Neuronal stem cell (in vitro differentiated cells): ENCODE measurements around the gene RALGAPA1.

Source experiments
- DNase-seq: peaks from one replicate; pipeline ENCODE4 v3.0.0-alpha.2; 2013; ENCODE audit warnings: low spot score
- H2AFZ ChIP-seq: one replicate; pipeline ENCODE4 v1.6.1; 2013; ENCODE audit warnings: mild to moderate bottlenecking, low read length, inconsistent platforms
- H2AK5ac ChIP-seq: 2 replicates; pipeline ENCODE4 v1.6.1; 2013; ENCODE audit warnings: low read depth, mild to moderate bottlenecking, inconsistent platforms, low read length, moderate library complexity, mixed read lengths
- H2BK120ac ChIP-seq: 2 replicates; pipeline ENCODE4 v1.6.1; 2013; ENCODE audit warnings: low read depth, mild to moderate bottlenecking, inconsistent platforms, low read length, moderate library complexity, mixed read lengths
- H2BK12ac ChIP-seq: one replicate; pipeline ENCODE4 v1.6.1; 2013; ENCODE audit warnings: low read length, inconsistent platforms
- H2BK15ac ChIP-seq: 2 replicates; pipeline ENCODE4 v1.6.1; 2013; ENCODE audit warnings: mild to moderate bottlenecking, low read length, inconsistent platforms, mixed read lengths
- H2BK5ac ChIP-seq: one replicate; pipeline ENCODE4 v1.6.1; 2013; ENCODE audit warnings: inconsistent platforms, mild to moderate bottlenecking, low read length, moderate library complexity
- H3K14ac ChIP-seq: one replicate; pipeline ENCODE4 v1.6.1; 2013; ENCODE audit warnings: low read length, inconsistent platforms
- H3K18ac ChIP-seq: 2 replicates; pipeline ENCODE4 v1.6.1; 2013; ENCODE audit warnings: low read length, inconsistent platforms
- H3K23ac ChIP-seq: 2 replicates; pipeline ENCODE4 v1.6.1; 2013; ENCODE audit warnings: low read depth, mild to moderate bottlenecking, mixed read lengths, low read length, inconsistent platforms; ENCODE audit not compliant: poor library complexity
- H3K27ac ChIP-seq: replicated peaks from 3 replicates; pipeline ENCODE4 v1.5.1; 2013; ENCODE audit warnings: low read length, inconsistent platforms
- H3K27me3 ChIP-seq, 3 experiments: 2 replicates each; pipeline ENCODE4 v1.6.1; 2013; ENCODE audit warnings: low read length in 3 of 3, mild to moderate bottlenecking in 2 of 3, inconsistent platforms in 1 of 3, low read depth in 1 of 3, mixed read lengths in 1 of 3, moderate library complexity in 1 of 3; ENCODE audit not compliant: control insufficient read depth in 3 of 3, insufficient read depth in 3 of 3
- H3K36me3 ChIP-seq, 2 donors: replicated peaks in 1 of 2; 2 replicates each; pipeline ENCODE4 v1.6.1; 2013; ENCODE audit warnings: low read length in 2 of 2; ENCODE audit not compliant: control insufficient read depth in 2 of 2, insufficient read depth in 2 of 2
- H3K4ac ChIP-seq: 2 replicates; pipeline ENCODE4 v1.6.1; 2013; ENCODE audit warnings: inconsistent platforms, mild to moderate bottlenecking, low read length, moderate library complexity
- H3K4me1 ChIP-seq, 2 donors: 1 replicate in 1 of 2; 2 replicates in 1 of 2; pipeline ENCODE4 v1.6.1; 2013; ENCODE audit warnings: low read length in 2 of 2, low read depth in 1 of 2; ENCODE audit not compliant: control insufficient read depth in 2 of 2, insufficient read depth in 1 of 2
- H3K4me2 ChIP-seq: one replicate; pipeline ENCODE4 v1.6.1; 2013; ENCODE audit warnings: mild to moderate bottlenecking, low read length, inconsistent platforms; ENCODE audit not compliant: insufficient read depth, poor library complexity, severe bottlenecking
- H3K4me3 ChIP-seq, 2 donors: 2 replicates each; pipeline ENCODE4 v1.5.1; 2013; ENCODE audit warnings: low read length in 2 of 2, mild to moderate bottlenecking in 2 of 2, inconsistent platforms in 1 of 2, moderate library complexity in 1 of 2
- H3K79me1 ChIP-seq: one replicate; pipeline ENCODE4 v1.6.1; 2013; ENCODE audit warnings: low read depth, mild to moderate bottlenecking, inconsistent platforms, low read length, moderate library complexity
- H3K9ac ChIP-seq: one replicate; pipeline ENCODE4 v1.6.1; 2013; ENCODE audit warnings: mild to moderate bottlenecking, low read depth, low read length, inconsistent platforms; ENCODE audit not compliant: poor library complexity
- H3K9me3 ChIP-seq, 2 donors: replicated peaks in 1 of 2; 2 replicates each; pipeline versions ENCODE3 to v1.6.1; 2013; ENCODE audit warnings: low read length in 2 of 2, mild to moderate bottlenecking in 2 of 2, inconsistent platforms in 1 of 2, low read depth in 1 of 2, mixed read lengths in 1 of 2, moderate library complexity in 1 of 2; ENCODE audit not compliant: control insufficient read depth in 2 of 2, insufficient read depth in 1 of 2
- H4K8ac ChIP-seq: one replicate; pipeline ENCODE4 v1.6.1; 2013; ENCODE audit warnings: low read depth, mild to moderate bottlenecking, inconsistent platforms, low read length, moderate library complexity
- H4K91ac ChIP-seq: one replicate; pipeline ENCODE4 v1.6.1; 2013; ENCODE audit warnings: low read length, low read depth, mild to moderate bottlenecking, inconsistent platforms; ENCODE audit not compliant: poor library complexity
- WGBS, 2 donors: extraction: QIAGEN DNeasy Blood & Tissue Kit; methylation state at CpG; one replicate each; pipeline ENCODE4 v1.1.7; 2013; ENCODE audit warnings: missing lambda C conversion rate in 2 of 2, mixed read lengths in 1 of 2; ENCODE audit not compliant: insufficient read length in 2 of 2, insufficient replicate concordance in 1 of 2; ENCODE audit errors: extremely low coverage in 2 of 2; 5-methylcytosine and 5-hydroxymethylcytosine counted together

The RALGAPA1 gene

GRCh38 chr14:35704793-35705493 lies 104.2 kb downstream of the RALGAPA1 start:
- Histone ChIP-seq H2AFZ (no peak overlapping the region), H4K8ac (no peak overlapping the region), H2BK15ac (no peak overlapping the region), H4K91ac (no peak overlapping the region), H3K23ac (no peak overlapping the region), H3K27me3 (no peaks in the 10 kb centered on the region), H3K4me3 (no peak overlapping the region), H3K79me1 (no peaks in the 10 kb centered on the region), H2AK5ac (no peak overlapping the region), H3K36me3 (peaks cover 0 to 17% of the 10 kb centered on the region in 2 donors), H3K14ac (no peak overlapping the region), H3K9ac (no peak overlapping the region), H2BK5ac (no peak overlapping the region), H2BK12ac (no peak overlapping the region), H3K9me3 (no peaks in the 10 kb centered on the region), H3K4me2 (no peak overlapping the region), H3K27ac (no peak overlapping the region), H3K4me1 (no peaks in the 10 kb centered on the region), H3K18ac (no peak overlapping the region), H3K4ac (no peak overlapping the region), H2BK120ac (no peak overlapping the region)
- DNase-seq = no peak

GRCh38 chr14:35701531-35701930 lies 107.6 kb downstream of the RALGAPA1 start:
- Histone ChIP-seq H3K27me3 (no peaks in the 10 kb centered on the region), H3K18ac (no peak overlapping the region), H4K8ac (no peak overlapping the region), H2AK5ac (no peak overlapping the region), H3K14ac (no peak overlapping the region), H3K79me1 (no peaks in the 10 kb centered on the region), H2BK15ac (no peak overlapping the region), H3K27ac (no peak overlapping the region), H3K9ac (no peak overlapping the region), H3K4me3 (no peak overlapping the region), H2AFZ (no peak overlapping the region), H3K23ac (no peak overlapping the region), H3K4me1 (no peaks in the 10 kb centered on the region), H4K91ac (no peak overlapping the region), H3K9me3 (no peaks in the 10 kb centered on the region), H3K4ac (no peak overlapping the region), H3K4me2 (no peak overlapping the region), H2BK12ac (no peak overlapping the region), H2BK5ac (no peak overlapping the region), H3K36me3 (peaks cover 0 to 9% of the 10 kb centered on the region in 2 donors), H2BK120ac (no peak overlapping the region)
- no peak for DNase-seq
- no CpG with 5 or more reads among the region's 4 CpGs for WGBS, 2 donors

GRCh38 chr14:35699791-35700444 lies 109.2 kb downstream of the RALGAPA1 start:
- Histone ChIP-seq H3K36me3 (no peaks in the 10 kb centered on the region), H3K18ac (no peak overlapping the region), H4K91ac (no peak overlapping the region), H3K9me3 (no peaks in the 10 kb centered on the region), H3K4me3 (no peak overlapping the region), H2AFZ (no peak overlapping the region), H2AK5ac (no peak overlapping the region), H3K14ac (no peak overlapping the region), H3K27me3 (no peaks in the 10 kb centered on the region), H3K79me1 (no peaks in the 10 kb centered on the region), H3K23ac (no peak overlapping the region), H3K4me1 (no peaks in the 10 kb centered on the region), H2BK120ac (no peak overlapping the region), H2BK5ac (no peak overlapping the region), H3K4ac (no peak overlapping the region), H4K8ac (no peak overlapping the region), H3K27ac (no peak overlapping the region), H3K4me2 (no peak overlapping the region), H2BK12ac (no peak overlapping the region), H3K9ac (no peak overlapping the region), H2BK15ac (no peak overlapping the region)
- no peak for DNase-seq
- WGBS, 2 donors = no CpG with 5 or more reads among the region's 5 CpGs

GRCh38 chr14:35696575-35696974 lies 112.5 kb downstream of the RALGAPA1 start:
- Histone ChIP-seq H4K8ac (no peak overlapping the region), H3K4me2 (no peak overlapping the region), H3K23ac (no peak overlapping the region), H3K36me3 (no peaks in the 10 kb centered on the region), H3K79me1 (no peaks in the 10 kb centered on the region), H3K14ac (no peak overlapping the region), H3K9ac (no peak overlapping the region), H2AK5ac (no peak overlapping the region), H3K4me3 (no peak overlapping the region), H2BK12ac (no peak overlapping the region), H2BK15ac (no peak overlapping the region), H3K27ac (no peak overlapping the region), H3K27me3 (no peaks in the 10 kb centered on the region), H3K4me1 (no peaks in the 10 kb centered on the region), H3K9me3 (no peaks in the 10 kb centered on the region), H2AFZ (no peak overlapping the region), H3K4ac (no peak overlapping the region), H3K18ac (no peak overlapping the region), H2BK5ac (no peak overlapping the region), H2BK120ac (no peak overlapping the region), H4K91ac (no peak overlapping the region)
- no CpG with 5 or more reads among the region's 3 CpGs for WGBS, 2 donors
- no peak for DNase-seq
